GM21390 (cell line): ENCODE measurements around the gene LILRA1.
"Not testable (repeated sequence)": the region's sequence is repeated elsewhere in the genome, so short reads cannot be mapped to it uniquely, and the experiment has no call there.

Experiments
- ATAC-seq: cut with Tn5 transposase; IDR thresholded peaks from one replicate; pipeline ENCODE4 v1.9.1; 2021; ENCODE audit not compliant: unreplicated experiment

Gene LILRA1

DNA sequence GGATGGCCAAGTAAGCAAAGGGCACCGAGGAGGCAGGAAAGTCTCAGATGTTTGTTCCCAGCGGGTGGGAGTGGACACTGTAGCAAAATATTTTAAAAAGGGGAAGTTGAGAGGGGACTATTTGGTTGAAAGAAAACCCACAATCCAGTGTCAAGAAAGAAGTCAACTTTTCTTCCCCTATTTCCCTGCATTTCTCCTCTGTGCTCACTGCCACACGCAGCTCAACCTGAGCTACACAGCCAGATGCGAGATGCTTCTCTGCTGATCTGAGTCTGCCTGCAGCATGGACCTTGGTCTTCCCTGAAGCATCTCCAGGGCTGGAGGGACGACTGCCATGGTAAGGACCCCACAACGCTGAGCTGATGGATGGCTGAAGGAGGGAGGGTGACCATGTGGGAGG is at the start of gene LILRA1:
Gene LILRA1 (plus strand): TSS at position 188 of the 400 bp plus-strand sequence. CDS start 613 bp downstream, outside the sequence.
- ATAC-seq: not testable (repeated sequence)

DNA sequence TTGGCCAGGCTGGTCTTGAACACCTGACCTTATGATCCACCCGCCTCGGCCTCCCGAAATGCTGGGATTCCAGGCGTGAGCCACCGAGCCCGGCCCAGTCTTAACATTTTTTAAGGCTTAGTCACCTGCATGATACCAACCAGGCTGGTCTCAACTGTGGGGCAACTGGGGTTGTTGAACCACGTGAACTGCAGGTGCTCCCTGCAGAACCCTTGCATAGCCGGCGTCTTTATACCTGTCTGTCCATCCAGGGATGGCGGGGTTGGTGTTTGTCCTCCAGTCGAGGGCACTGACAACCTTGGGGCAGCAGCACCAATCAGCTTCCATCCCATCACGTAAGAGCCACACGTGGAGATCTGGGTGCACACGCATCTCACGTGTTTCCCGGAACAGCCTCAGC is 44.6 kb upstream of the LILRA1 start:
- no peak for ATAC-seq

DNA sequence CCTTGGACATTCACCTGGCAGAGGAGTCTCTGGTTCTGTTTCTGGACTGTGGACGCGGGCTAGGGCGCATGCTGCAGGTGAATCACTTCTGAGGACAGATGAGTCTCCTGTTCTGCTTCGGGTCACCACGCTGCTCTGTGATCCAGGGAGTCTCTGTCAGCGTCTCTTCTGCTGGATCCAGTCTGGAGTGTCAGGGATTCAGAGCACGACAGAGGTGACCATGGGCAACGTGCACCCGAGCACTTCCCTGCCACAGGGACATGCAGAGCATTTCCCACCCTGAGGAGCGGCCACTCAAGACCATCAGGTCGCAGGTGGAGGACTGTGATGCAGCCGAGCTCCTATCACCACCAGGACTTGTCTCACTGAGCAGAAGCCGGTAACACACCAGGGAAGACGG is 44.2 kb upstream of the LILRA1 start:
- no peak for ATAC-seq

GRCh38 chr19:54551293-54551692 is 42.1 kb upstream of the LILRA1 start:
- ATAC-seq: no peak

- no peak for ATAC-seq
Measured at GRCh38 chr19:54551950-54552912, 41.2 kb upstream of the LILRA1 start.

GRCh38 chr19:54552913-54553310 is 40.5 kb upstream of the LILRA1 start:
- ATAC-seq: no peak

- no peak for ATAC-seq
Measured at GRCh38 chr19:54554006-54554405, 39.4 kb upstream of the LILRA1 start.

DNA sequence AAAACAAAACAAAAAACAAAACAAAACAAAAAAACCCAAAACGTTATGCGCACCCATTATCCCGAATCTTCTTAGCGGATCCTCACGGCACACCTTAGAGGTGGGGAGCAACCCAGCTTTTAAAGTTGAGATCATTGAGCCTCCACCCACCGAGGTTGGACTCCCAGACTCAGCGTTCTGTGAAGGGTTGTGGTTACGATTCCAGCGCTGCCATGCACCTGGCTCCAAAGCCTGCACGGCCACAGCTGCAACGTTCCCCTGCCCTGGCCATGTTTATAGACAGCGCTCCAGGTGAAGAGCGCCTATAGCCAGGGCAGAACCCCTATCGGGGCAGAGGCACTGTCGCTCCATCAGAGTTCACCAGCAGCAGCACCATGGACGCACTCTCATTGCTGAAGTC is 38.5 kb upstream of the LILRA1 start:
- no peak for ATAC-seq

DNA sequence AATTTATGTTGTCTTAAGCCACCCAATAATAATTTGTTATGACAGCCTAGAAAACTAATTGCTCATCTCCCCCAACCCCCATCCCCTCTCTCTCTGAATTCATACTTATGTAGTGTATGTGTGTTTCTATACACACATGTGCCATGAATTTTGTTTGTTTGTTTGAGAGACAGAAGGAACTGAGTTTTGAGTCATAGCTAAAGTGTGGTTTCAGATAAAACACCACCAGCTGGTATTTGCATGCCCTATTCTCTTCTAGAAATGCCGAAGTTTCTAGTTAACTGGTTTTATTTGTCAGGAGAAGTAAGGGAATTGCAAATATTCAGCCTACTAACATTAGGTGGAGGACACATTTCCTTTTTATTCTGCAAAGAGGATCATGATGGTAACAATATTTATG is 37.2 kb upstream of the LILRA1 start:
- no peak for ATAC-seq

GRCh38 chr19:54558339-54558738 is 35.1 kb upstream of the LILRA1 start:
- no peak for ATAC-seq

DNA sequence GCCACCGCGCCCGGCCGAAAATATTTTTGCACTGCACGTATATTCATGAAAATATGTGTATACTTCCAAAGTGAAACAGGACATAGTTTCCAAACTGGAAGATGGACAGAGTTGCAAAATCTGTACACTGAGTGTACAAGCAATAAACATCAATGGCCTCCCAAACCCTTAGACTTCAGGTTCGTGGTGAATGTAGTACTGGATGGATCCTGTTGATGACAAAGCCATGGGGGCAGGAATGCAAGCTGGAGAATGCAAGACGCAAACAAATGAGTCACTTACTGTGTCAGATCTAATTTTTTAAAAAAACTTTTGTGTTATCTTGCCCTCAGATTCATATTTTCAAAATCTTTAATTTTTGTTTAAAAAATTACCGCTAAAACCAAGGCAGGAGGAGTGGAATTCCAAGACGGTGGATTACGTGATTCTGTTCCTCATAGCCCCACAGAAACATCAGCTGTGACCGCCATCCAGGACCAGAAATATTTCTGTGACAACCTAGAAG is 32.5 kb upstream of the LILRA1 start:
- no peak for ATAC-seq

- ATAC-seq: no peak
Measured at GRCh38 chr19:54561840-54562239, 31.6 kb upstream of the LILRA1 start.

- ATAC-seq: not testable (repeated sequence)
Measured at GRCh38 chr19:54563206-54563605, 30.2 kb upstream of the LILRA1 start.

GRCh38 chr19:54570316-54570715 is 23.1 kb upstream of the LILRA1 start:
- ATAC-seq: no peak

DNA sequence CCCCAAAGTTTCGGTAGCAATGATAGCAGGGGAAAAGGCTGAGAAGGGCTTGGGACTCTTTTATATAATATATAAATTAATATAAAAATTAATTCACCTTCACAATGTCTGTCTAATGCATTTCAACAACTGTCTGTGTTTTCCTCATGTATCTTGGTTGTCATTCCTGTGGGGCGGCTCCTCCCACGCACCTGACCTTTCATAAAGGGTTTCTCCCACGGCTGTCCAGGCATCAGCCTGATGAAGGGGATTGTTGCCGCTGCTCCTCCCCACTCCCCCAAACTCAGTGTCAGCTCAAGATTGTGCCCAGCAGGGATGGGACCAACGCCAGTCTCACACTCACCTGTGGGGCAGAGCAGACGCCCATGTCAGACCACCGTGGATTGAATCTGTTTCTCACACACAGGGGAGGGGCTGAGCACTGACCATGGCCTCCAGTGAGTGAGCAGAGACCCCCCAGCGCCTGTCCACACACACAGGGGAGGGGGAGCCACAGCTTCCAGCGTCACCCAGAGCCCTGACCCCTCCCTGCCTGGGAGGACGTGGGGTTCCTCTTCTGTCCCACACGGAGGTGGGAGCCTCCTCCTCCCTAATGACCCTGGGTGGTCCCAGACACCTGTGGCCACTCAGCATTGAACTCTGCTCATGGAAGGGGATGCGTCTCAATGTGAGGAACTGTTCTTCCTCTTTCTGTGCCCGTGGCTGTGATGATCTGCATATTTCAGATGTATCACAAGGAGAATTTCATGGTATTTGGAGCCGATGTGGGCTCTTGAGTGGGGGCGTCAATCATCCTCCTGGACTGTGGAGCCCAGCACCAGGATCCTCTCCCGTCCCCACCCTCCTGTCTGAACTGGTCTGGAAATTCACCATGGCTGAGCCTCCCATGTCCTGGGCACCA is 21.5 kb upstream of the LILRA1 start:
- not testable (repeated sequence) for ATAC-seq

GRCh38 chr19:54572696-54573311 is 20.6 kb upstream of the LILRA1 start:
- no peak for ATAC-seq

GRCh38 chr19:54573330-54573872 is 20.0 kb upstream of the LILRA1 start, which contains the start of gene LILRA2:
Gene LILRA2 (plus strand): TSS chr19:54573790. CDS start chr19:54573879, 89 bp downstream.
- ATAC-seq: no peak

GRCh38 chr19:54574051-54574450 is 19.4 kb upstream of the LILRA1 start:
- no peak for ATAC-seq

GRCh38 chr19:54574527-54575056 is 18.8 kb upstream of the LILRA1 start:
- ATAC-seq: no peak

DNA sequence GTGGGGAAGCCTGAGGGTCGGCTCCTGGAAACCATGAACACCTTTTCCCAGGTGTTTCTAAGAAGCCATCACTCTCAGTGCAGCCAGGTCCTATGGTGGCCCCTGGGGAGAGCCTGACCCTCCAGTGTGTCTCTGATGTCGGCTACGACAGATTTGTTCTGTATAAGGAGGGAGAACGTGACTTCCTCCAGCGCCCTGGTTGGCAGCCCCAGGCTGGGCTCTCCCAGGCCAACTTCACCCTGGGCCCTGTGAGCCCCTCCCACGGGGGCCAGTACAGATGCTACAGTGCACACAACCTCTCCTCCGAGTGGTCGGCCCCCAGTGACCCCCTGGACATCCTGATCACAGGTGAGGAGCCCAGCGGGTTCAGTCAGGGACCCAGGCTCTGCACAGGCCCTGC is 18.2 kb upstream of the LILRA1 start:
- ATAC-seq: not testable (repeated sequence)
